ENCODE measurements around the gene NAT16. TPM values are rescaled to one million over a fixed set of nuclear protein-coding genes. Genes with fewer than 3 reads are reported as not detected.

The NAT16 gene
- total RNA-seq, result not detected in 2 replicates

GRCh38 chr7:101180130-101180755 lies at the start of gene NAT16:
TSS of gene NAT16 (minus strand) at chr7:101180293. CDS start at chr7:101174807, 5,486 bp downstream.
- intact Hi-C loops (cut with micrococcal nuclease), result no loop called here

GRCh38 chr7:101226721-101227120 lies 46.6 kb upstream of the NAT16 start:
- intact Hi-C loops (cut with micrococcal nuclease), result no loop called here

GRCh38 chr7:101225650-101226049 lies 45.6 kb upstream of the NAT16 start:
- intact Hi-C loops (cut with micrococcal nuclease), result no loop called here

- intact Hi-C loops (cut with micrococcal nuclease), result no loop called here
Observed at GRCh38 chr7:101223528-101223927, 43.4 kb upstream of the NAT16 start.

GRCh38 chr7:101222275-101222830 lies 42.3 kb upstream of the NAT16 start:
- intact Hi-C loops (cut with micrococcal nuclease), result no loop called here

- intact Hi-C loops (cut with micrococcal nuclease), result no loop called here
Observed at GRCh38 chr7:101220295-101220694, 40.2 kb upstream of the NAT16 start.

- intact Hi-C loops (cut with micrococcal nuclease), result loop anchor here (1.0 to 5.0 kb wide), 4 partner anchors 26 to 351 kb away; partner anchors contain the start of genes AP1S1 and TRIP6
Observed at GRCh38 chr7:101218236-101219125, 38.4 kb upstream of the NAT16 start.

GRCh38 chr7:101217388-101218235 lies 37.5 kb upstream of the NAT16 start, which contains the start of the genes PLOD3 and ZNHIT1:
TSS of gene PLOD3 (minus strand) at chr7:101217581. CDS start at chr7:101217274, 307 bp downstream.
TSS of gene ZNHIT1 (plus strand) at chr7:101218165. CDS start at chr7:101218196, 31 bp downstream.
- intact Hi-C loops (cut with micrococcal nuclease), result loop anchor here (1.0 to 5.0 kb wide), 5 partner anchors 27 to 350 kb away; partner anchors contain the start of genes AP1S1 and TRIP6

GRCh38 chr7:101216860-101217387 lies 36.8 kb upstream of the NAT16 start:
- intact Hi-C loops (cut with micrococcal nuclease), result loop anchor here (1.0 to 5.0 kb wide), 2 partner anchors 66 to 350 kb away; partner anchors contain the start of gene TRIP6

GRCh38 chr7:101216001-101216859 lies 36.1 kb upstream of the NAT16 start:
- intact Hi-C loops (cut with micrococcal nuclease), result loop anchor here (5.0 kb wide), 1 partner anchor 349 kb away; the partner anchor contains the start of gene TRIP6

GRCh38 chr7:101212014-101212413 lies 31.9 kb upstream of the NAT16 start:
- intact Hi-C loops (cut with micrococcal nuclease), result no loop called here

- intact Hi-C loops (cut with micrococcal nuclease), result no loop called here
Observed at GRCh38 chr7:101211501-101211900, 31.4 kb upstream of the NAT16 start.

- intact Hi-C loops (cut with micrococcal nuclease), result no loop called here
Observed at GRCh38 chr7:101210143-101210542, 30.1 kb upstream of the NAT16 start.

- intact Hi-C loops (cut with micrococcal nuclease), result no loop called here
Observed at GRCh38 chr7:101208794-101209193, 28.7 kb upstream of the NAT16 start.

- intact Hi-C loops (cut with micrococcal nuclease), result no loop called here
Observed at GRCh38 chr7:101207459-101207858, 27.4 kb upstream of the NAT16 start.

- intact Hi-C loops (cut with micrococcal nuclease), result no loop called here
Observed at GRCh38 chr7:101206665-101207042, 26.6 kb upstream of the NAT16 start.

GRCh38 chr7:101205901-101206664 lies 26.0 kb upstream of the NAT16 start:
- intact Hi-C loops (cut with micrococcal nuclease), result no loop called here

Data from T-helper 2 cell treated with Interferon-gamma antibody and Interleukin-4, amounts not matched to agents 100 ng/mL and 5 ng/mL, for 36 hours (primary cell).